NCI-H2081 (cell line): ENCODE data around the gene GLIPR1.
"Not testable (repeated sequence)": the region's sequence is repeated elsewhere in the genome, so short reads cannot be mapped to it uniquely, and the experiment has no call there.

Experiments
- DNase-seq, 2 experiments: peaks; one replicate each; lab custom pipeline; 2025; lab: John Stamatoyannopoulos, UW

Gene GLIPR1

GRCh38 chr12:75522124-75522523 is 41.6 kb downstream of the GLIPR1 start:
- not testable (repeated sequence) for DNase-seq

GRCh38 chr12:75525263-75525662 is 44.7 kb downstream of the GLIPR1 start:
- no peak for DNase-seq

GRCh38 chr12:75526655-75527511 is 46.3 kb downstream of the GLIPR1 start:
- peak; percentile 9 to 62 for DNase-seq

GRCh38 chr12:75528272-75528671 is 47.7 kb downstream of the GLIPR1 start:
- DNase-seq, result no peak

GRCh38 chr12:75528692-75529091 is 48.1 kb downstream of the GLIPR1 start:
- DNase-seq, result no peak

- no peak for DNase-seq
These were observed 48.8 kb downstream of the GLIPR1 start for GRCh38 chr12:75529316-75529715.

- DNase-seq, result no peak
These were observed 49.3 kb downstream of the GLIPR1 start for GRCh38 chr12:75529826-75530225.

- no peak for DNase-seq
These were observed 52.7 kb downstream of the GLIPR1 start for GRCh38 chr12:75533239-75533638.

GRCh38 chr12:75539889-75540288 is 59.3 kb downstream of the GLIPR1 start:
- no peak for DNase-seq

GRCh38 chr12:75542942-75543341 is 62.4 kb downstream of the GLIPR1 start:
- no peak for DNase-seq

- DNase-seq, result no peak
These were observed 63.0 kb downstream of the GLIPR1 start for GRCh38 chr12:75543529-75543928.

- no peak for DNase-seq
These were observed 65.1 kb downstream of the GLIPR1 start for GRCh38 chr12:75545636-75546035.

GRCh38 chr12:75548879-75549278 is 68.3 kb downstream of the GLIPR1 start:
- no peak for DNase-seq

- DNase-seq, result no peak
These were observed 69.4 kb downstream of the GLIPR1 start for GRCh38 chr12:75549989-75550388.

GRCh38 chr12:75550401-75551240 is 70.1 kb downstream of the GLIPR1 start:
- DNase-seq, result no peak

- no peak for DNase-seq
These were observed 70.9 kb downstream of the GLIPR1 start for GRCh38 chr12:75551477-75551876.

- DNase-seq, result no peak
These were observed 72.8 kb downstream of the GLIPR1 start for GRCh38 chr12:75553398-75553797.
